GM19324 (cell line): ENCODE measurements around the gene TPRG1L.
"Not testable (repeated sequence)": the region's sequence is repeated elsewhere in the genome, so short reads cannot be mapped to it uniquely, and the experiment has no call there.

Experiments used
- ATAC-seq: cut with Tn5 transposase; IDR thresholded peaks from one replicate; pipeline ENCODE4 v1.9.1; 2021; ENCODE audit warnings: mild to moderate bottlenecking, moderate library complexity; ENCODE audit not compliant: unreplicated experiment, low FRiP score

Gene TPRG1L

GRCh38 chr1:3624200-3625136, at the start of gene TPRG1L:
Gene TPRG1L (plus strand): TSS chr1:3625015. CDS start chr1:3625073, 58 bp downstream.
- peak; percentile 98 for ATAC-seq

- ATAC-seq, result not testable (repeated sequence)
Observed at GRCh38 chr1:3575515-3575914, 49.3 kb upstream of the TPRG1L start.

GRCh38 chr1:3575993-3576392, 48.8 kb upstream of the TPRG1L start:
- ATAC-seq, result no peak

GRCh38 chr1:3577300-3577699, 47.5 kb upstream of the TPRG1L start:
- ATAC-seq, result no peak

GRCh38 chr1:3577711-3578432, 46.9 kb upstream of the TPRG1L start:
- ATAC-seq, result no peak

GRCh38 chr1:3578433-3578805, 46.4 kb upstream of the TPRG1L start:
- no peak for ATAC-seq

- no peak for ATAC-seq
Observed at GRCh38 chr1:3578906-3579305, 45.9 kb upstream of the TPRG1L start.

- no peak for ATAC-seq
Observed at GRCh38 chr1:3579626-3580025, 45.2 kb upstream of the TPRG1L start.

GRCh38 chr1:3580231-3580630, 44.6 kb upstream of the TPRG1L start:
- ATAC-seq, result no peak

- ATAC-seq, result no peak
Observed at GRCh38 chr1:3581296-3582036, 43.3 kb upstream of the TPRG1L start.

- ATAC-seq, result not testable (repeated sequence)
Observed at GRCh38 chr1:3583751-3584150, 41.1 kb upstream of the TPRG1L start.

GRCh38 chr1:3584915-3585314, 39.9 kb upstream of the TPRG1L start:
- no peak for ATAC-seq

- not testable (repeated sequence) for ATAC-seq
Observed at GRCh38 chr1:3585353-3585868, 39.4 kb upstream of the TPRG1L start.

- ATAC-seq, result no peak
Observed at GRCh38 chr1:3585940-3586568, 38.8 kb upstream of the TPRG1L start.

- no peak for ATAC-seq
Observed at GRCh38 chr1:3586986-3587759, 37.6 kb upstream of the TPRG1L start.

- no peak for ATAC-seq
Observed at GRCh38 chr1:3588395-3588794, 36.4 kb upstream of the TPRG1L start.

GRCh38 chr1:3590139-3590763, 34.6 kb upstream of the TPRG1L start:
- no peak for ATAC-seq

- ATAC-seq, result no peak
Observed at GRCh38 chr1:3590951-3591865, 33.6 kb upstream of the TPRG1L start.
